HCT116 (cell line): ENCODE results near the gene KCMF1. TPM values are rescaled to one million over a fixed set of nuclear protein-coding genes. Genes with fewer than 3 reads are reported as not detected.

Experiments used
- ATAC-seq: fragments of 200-7000 bp; cut with Tn5 transposase; 2 replicates; pipeline ENCODE4 v1.9.1; 2020; ENCODE audit warnings: mild to moderate bottlenecking, moderate library complexity
- BruUV-seq: library from RNA; stranded (reverse); fragments of 400-500 nt; replicated peaks from 2 replicates; lab custom pipeline; 2021; lab: Mats Ljungman, UMichigan
- CTCF ChIA-PET: fragments of 300-600 bp; sonication (Branson Sonifier 250); formaldehyde crosslinking; loops from one replicate; lab custom pipeline; 2021; ENCODE audit warnings: antibody characterized with exemption; lab: Charles Lee
- POLR2A ChIA-PET: fragments of 300-600, 350-600 bp; sonication (Branson Sonifier 250); formaldehyde crosslinking; loops from one replicate; lab custom pipeline; 2021; ENCODE audit warnings: antibody characterized with exemption; lab: Charles Lee
- RAD21 ChIA-PET, 2 experiments: fragments of 300-600 bp; sonication (Branson Sonifier 250); formaldehyde crosslinking; loops; one replicate each; lab custom pipeline; 2023; ENCODE audit warnings: low total read pairs in 2 of 2; ENCODE audit not compliant: uncharacterized antibody in 2 of 2, unreplicated experiment in 2 of 2, low non-redundant PET in 1 of 2; lab: Charles Lee
- DNase-seq: peaks from one replicate; pipeline ENCODE4 v3.0.0-alpha.2; 2010; ENCODE audit warnings: low read depth, low spot score
- H2AFZ ChIP-seq: fragments of 200-600 bp; shearing (Covaris generic), sonication (generic); 2 replicates; pipeline ENCODE4 v1.6.1; 2017; ENCODE audit warnings: low read depth, mixed run types, mixed read lengths, antibody characterized with exemption, low read length; ENCODE audit not compliant: poor library complexity, severe bottlenecking
- H3K27ac ChIP-seq: 2 replicates; pipeline ENCODE4 v1.5.1; 2012; ENCODE audit warnings: low read depth, low read length
- H3K27me3 ChIP-seq: fragments of 200-600 bp; sonication (generic); 2 replicates; pipeline ENCODE4 v1.6.1; 2016; ENCODE audit warnings: mixed run types, low read length, mixed read lengths; ENCODE audit not compliant: insufficient read depth
- H3K36me3 ChIP-seq, 2 experiments: fragments of 200-500 bp in 1 of 2; fragments of 200-600 bp in 1 of 2; sonication (Bioruptor generic) in 1 of 2; sonication (generic) in 1 of 2; 2 replicates each; pipeline versions ENCODE4 v1.5.1 to v1.6.1; 2014 to 2016; ENCODE audit warnings: low read length in 2 of 2, inconsistent platforms in 1 of 2, mixed read lengths in 1 of 2, mixed run types in 1 of 2; ENCODE audit not compliant: insufficient read depth in 2 of 2, control insufficient read depth in 1 of 2
- H3K4me1 ChIP-seq, 2 experiments: fragments of 200-600 bp in 1 of 2; sonication (generic) in 1 of 2; 2 replicates each; pipeline versions ENCODE4 v1.5.1 to v1.6.1; 2012 to 2017; ENCODE audit warnings: low read length in 2 of 2, inconsistent platforms in 1 of 2, mild to moderate bottlenecking in 1 of 2, mixed read lengths in 1 of 2, mixed run types in 1 of 2, moderate library complexity in 1 of 2; ENCODE audit not compliant: insufficient read depth in 2 of 2, control insufficient read depth in 1 of 2
- H3K4me2 ChIP-seq: fragments of 200-600 bp; sonication (generic); 2 replicates; pipeline ENCODE4 v1.6.1; 2017; ENCODE audit warnings: mixed run types, low read length, mixed read lengths
- H3K4me3 ChIP-seq, 2 experiments: fragments of 200-600 bp in 1 of 2; sonication (generic) in 1 of 2; replicated peaks in 1 of 2; 2 replicates each; pipeline ENCODE4 v1.5.1; 2011 to 2016; ENCODE audit warnings: low read length in 2 of 2, control low read depth in 1 of 2, low read depth in 1 of 2, mild to moderate bottlenecking in 1 of 2, mixed read lengths in 1 of 2, mixed run types in 1 of 2
- H3K79me2 ChIP-seq: fragments of 200-600 bp; sonication (generic); 2 replicates; pipeline ENCODE4 v1.6.1; 2017; ENCODE audit warnings: mild to moderate bottlenecking, mixed run types, low read length, moderate library complexity, mixed read lengths; ENCODE audit not compliant: insufficient read depth
- H3K9ac ChIP-seq: fragments of 200-600 bp; sonication (generic); 2 replicates; pipeline ENCODE4 v1.6.1; 2016; ENCODE audit warnings: low read length, mixed read lengths
- H3K9me2 ChIP-seq: fragments of 200-600 bp; sonication (generic), shearing (Covaris generic); 2 replicates; pipeline ENCODE4 v1.6.1; 2017; ENCODE audit warnings: mixed run types, mild to moderate bottlenecking, moderate library complexity; ENCODE audit not compliant: insufficient read depth
- H3K9me3 ChIP-seq, 2 experiments: fragments of 200-500 bp in 1 of 2; fragments of 200-600 bp in 1 of 2; sonication (Bioruptor generic) in 1 of 2; sonication (generic) in 1 of 2; 2 replicates each; pipeline ENCODE4 v1.6.1; 2014 to 2017; ENCODE audit warnings: low read length in 2 of 2, mixed read lengths in 2 of 2, inconsistent platforms in 1 of 2, low read depth in 1 of 2, mild to moderate bottlenecking in 1 of 2, mixed run types in 1 of 2, moderate library complexity in 1 of 2; ENCODE audit not compliant: control insufficient read depth in 1 of 2, insufficient read depth in 1 of 2
- H4K20me1 ChIP-seq: fragments of 200-600 bp; sonication (generic), shearing (Covaris generic); 2 replicates; pipeline ENCODE4 v1.6.1; 2017; ENCODE audit warnings: mixed run types, mild to moderate bottlenecking, moderate library complexity; ENCODE audit not compliant: insufficient read depth
- CEBPB ChIP-seq: IDR thresholded peaks from 2 replicates; pipeline ENCODE4 v1.6.1; 2012; ENCODE audit warnings: low read depth
- CTCF ChIP-seq, 3 experiments: fragments of 200-600 bp in 1 of 3; sonication (generic) in 1 of 3; IDR thresholded peaks in 2 of 3; conservative IDR thresholded peaks in 1 of 3; 2 replicates each; pipeline ENCODE4 v1.5.1; 2012 to 2017; ENCODE audit warnings: low read depth in 2 of 3, low read length in 2 of 3, antibody characterized with exemption in 1 of 3, borderline replicate concordance in 1 of 3, control low read depth in 1 of 3, mild to moderate bottlenecking in 1 of 3, mixed read lengths in 1 of 3, mixed run types in 1 of 3, moderate library complexity in 1 of 3; ENCODE audit not compliant: insufficient read depth in 1 of 3
- EZH2phosphoT487 ChIP-seq: fragments of 200-600 bp; IDR thresholded peaks from 2 replicates; pipeline ENCODE4 v1.6.1; 2018; ENCODE audit warnings: antibody characterized with exemption, borderline replicate concordance
- SIN3A ChIP-seq: IDR thresholded peaks from 2 replicates; pipeline ENCODE4 v1.6.1; 2012; ENCODE audit warnings: low read depth
- SP1 ChIP-seq: IDR thresholded peaks from 2 replicates; pipeline ENCODE4 v1.6.1; 2012; ENCODE audit warnings: low read depth
- SRF ChIP-seq: IDR thresholded peaks from 2 replicates; pipeline ENCODE4 v1.6.1; 2012; ENCODE audit warnings: low read depth
- ZFX ChIP-seq: fragments of 450-650 bp; IDR thresholded peaks from 2 replicates; pipeline ENCODE4 v1.6.1; 2017
- intact Hi-C: fragments of 100-400 bp; cut with micrococcal nuclease; formaldehyde crosslinking; loops from 2 replicates; pipeline ENCODE4 v1.10.0; 2022
- total RNA-seq: library from RNA; stranded (reverse); gene quantifications from one replicate; pipeline ENCODE4 v1.2.1, GENCODE V29; 2021; ENCODE audit not compliant: unreplicated experiment
- TF ChIP-seq, protein P1 (sequence below): IDR thresholded peaks from 2 replicates; pipeline ENCODE4 v1.6.1; 2012

The KCMF1 gene
- total RNA-seq, 1 experiment from 2014 or later: 119 TPM

DNA sequence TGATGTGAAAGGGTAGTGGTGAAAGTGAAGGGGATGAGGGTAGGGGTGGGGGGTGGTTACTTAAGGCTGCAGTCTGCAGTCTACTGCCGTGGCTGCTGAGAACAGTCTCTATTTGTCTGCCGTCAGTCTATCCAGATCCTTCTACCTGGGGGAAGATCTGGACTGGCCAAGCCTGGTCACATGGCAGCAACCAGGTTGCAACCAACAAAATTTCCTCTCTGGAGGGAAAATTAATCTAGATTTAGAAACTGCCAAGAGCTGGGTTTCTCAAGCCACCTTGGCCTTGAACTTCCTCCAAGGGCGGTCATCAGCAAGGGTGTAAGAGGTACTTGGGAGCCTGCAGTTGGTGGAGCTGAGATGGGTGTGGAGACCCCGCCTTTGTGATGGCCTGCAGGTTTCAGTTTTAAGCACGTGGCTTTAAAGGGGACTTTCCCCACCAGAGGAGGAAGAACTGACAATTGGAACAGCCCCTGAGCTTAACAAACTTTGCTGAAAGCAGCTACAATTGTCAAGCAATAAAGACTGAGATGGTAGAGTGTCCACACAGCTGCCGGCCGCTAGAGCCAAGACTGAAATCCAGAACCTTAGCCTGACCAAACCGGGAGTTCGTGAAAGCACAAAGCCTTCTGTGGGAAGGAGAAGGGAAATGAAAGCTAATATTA lies 31.4 kb upstream of the KCMF1 start:
- CTCF ChIA-PET: interaction anchor here (5.0 kb wide), 1 partner anchor 14 kb away, joined by 39 read pairs; no protein-coding TSS in a partner anchor

More for the DNA sequence above, 31.4 kb upstream of the KCMF1 start:
- H3K9me2 ChIP-seq: no peaks in the 10 kb centered on the region
- H3K27ac ChIP-seq: no peak overlapping the region
- H3K4me3 ChIP-seq: no peak overlapping the region
- intact Hi-C loops: no loop called here
- H2AFZ ChIP-seq: no peak overlapping the region
- DNase-seq: no peak
- no peaks in the 10 kb centered on the region for H3K79me2 ChIP-seq
- no TSS peak for BruUV-seq
- H3K9ac ChIP-seq: peak overlapping the region; percentile 28; the same call in 1 of the 2 replicates
- H3K4me2 ChIP-seq: peak overlapping the region; percentile 55
- no peaks in the 10 kb centered on the region for H4K20me1 ChIP-seq
- no peaks in the 10 kb centered on the region for H3K36me3 ChIP-seq
- H3K9me3 ChIP-seq: no peaks in the 10 kb centered on the region
- TF ChIP-seq CEBPB (no peak), SRF (no peak), SIN3A (no peak), SP1 (no peak), ZFX (no peak), CTCF (IDR thresholded peaks at IDR 0.05 in 2 of 3, conservative IDR thresholded peaks at IDR 0.05 in 1 of 3; ENCODE audit: borderline replicate concordance in 1 of 3, insufficient read depth in 1 of 3, low read depth in 2 of 3, low read length in 2 of 3) (no peak), EZH2phosphoT487 (no peak)
- TF ChIP-seq, protein P1, sequence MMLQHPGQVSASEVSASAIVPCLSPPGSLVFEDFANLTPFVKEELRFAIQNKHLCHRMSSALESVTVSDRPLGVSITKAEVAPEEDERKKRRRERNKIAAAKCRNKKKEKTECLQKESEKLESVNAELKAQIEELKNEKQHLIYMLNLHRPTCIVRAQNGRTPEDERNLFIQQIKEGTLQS: no peak
- peaks cover 15 to 88% of the 10 kb centered on the region in 2 experiments for H3K4me1 ChIP-seq
- no peaks in the 10 kb centered on the region for H3K27me3 ChIP-seq
- ATAC-seq: no peak
- RAD21 ChIA-PET: no interaction called here
- POLR2A ChIA-PET: no interaction called here
